Peyer's patch (tissue), 4 donors: Measurements from ENCODE around the gene AGAP3. TPM values are rescaled to one million over a fixed set of nuclear protein-coding genes. Genes with fewer than 3 reads are reported as not detected.
A peak's percentile ranks its signal among the peaks of the same experiment; 100 is the strongest.

Experiments
- DNase-seq, 3 donors: peaks; one replicate each; pipeline ENCODE4 v3.0.0-alpha.2; 2017 to 2019
- H3K27ac ChIP-seq, 4 donors: fragments of 200-600 bp; sonication (generic); one replicate each; pipeline ENCODE4 v1.5.1; 2016 to 2019
- H3K27me3 ChIP-seq, 2 donors: fragments of 200-600 bp; sonication (generic); one replicate each; pipeline ENCODE4 v1.5.1; 2019
- H3K36me3 ChIP-seq, 3 donors: fragments of 200-600 bp; sonication (generic); one replicate each; pipeline ENCODE4 v1.5.1; 2016 to 2019
- H3K4me1 ChIP-seq, 4 donors: fragments of 200-600 bp; sonication (generic); one replicate each; pipeline ENCODE4 v1.5.1; 2016 to 2019
- H3K4me3 ChIP-seq, 4 donors: fragments of 200-600 bp; sonication (generic); 1 replicate in 3 of 4; 2 replicates in 1 of 4; pipeline ENCODE4 v1.5.1; 2016 to 2019; ENCODE audit warnings: mild to moderate bottlenecking in 1 of 4
- H3K9me3 ChIP-seq, 4 donors: fragments of 200-600 bp; sonication (generic); one replicate each; pipeline ENCODE4 v1.5.1; 2016 to 2019; ENCODE audit warnings: mild to moderate bottlenecking in 1 of 4
- POLR2A ChIP-seq, 2 donors: fragments of 450-650 bp; IDR thresholded peaks; one replicate each; pipeline ENCODE4 v1.5.1; 2017; ENCODE audit warnings: antibody characterized with exemption in 2 of 2, mild to moderate bottlenecking in 2 of 2, moderate library complexity in 2 of 2
- total RNA-seq, 4 donors: library from RNA; depleted of rRNA; stranded (reverse); fragments of >200 nt; gene quantifications; one replicate each; pipeline ENCODE4 v1.1.0, GENCODE V29; 2016
- TF ChIP-seq, protein P1 (sequence below), 6 experiments: fragments of 450-650 bp in 4 of 6; fragments of 200-600 bp in 2 of 6; sonication (generic) in 1 of 6; IDR thresholded peaks; one replicate each; pipeline ENCODE4 v1.5.1; 2017 to 2019; ENCODE audit warnings: antibody characterized with exemption in 6 of 6, mild to moderate bottlenecking in 3 of 6, moderate library complexity in 1 of 6

Gene AGAP3
- total RNA-seq, 4 donors from 2014 or later: 91.6 to 123 (median 101) TPM

DNA sequence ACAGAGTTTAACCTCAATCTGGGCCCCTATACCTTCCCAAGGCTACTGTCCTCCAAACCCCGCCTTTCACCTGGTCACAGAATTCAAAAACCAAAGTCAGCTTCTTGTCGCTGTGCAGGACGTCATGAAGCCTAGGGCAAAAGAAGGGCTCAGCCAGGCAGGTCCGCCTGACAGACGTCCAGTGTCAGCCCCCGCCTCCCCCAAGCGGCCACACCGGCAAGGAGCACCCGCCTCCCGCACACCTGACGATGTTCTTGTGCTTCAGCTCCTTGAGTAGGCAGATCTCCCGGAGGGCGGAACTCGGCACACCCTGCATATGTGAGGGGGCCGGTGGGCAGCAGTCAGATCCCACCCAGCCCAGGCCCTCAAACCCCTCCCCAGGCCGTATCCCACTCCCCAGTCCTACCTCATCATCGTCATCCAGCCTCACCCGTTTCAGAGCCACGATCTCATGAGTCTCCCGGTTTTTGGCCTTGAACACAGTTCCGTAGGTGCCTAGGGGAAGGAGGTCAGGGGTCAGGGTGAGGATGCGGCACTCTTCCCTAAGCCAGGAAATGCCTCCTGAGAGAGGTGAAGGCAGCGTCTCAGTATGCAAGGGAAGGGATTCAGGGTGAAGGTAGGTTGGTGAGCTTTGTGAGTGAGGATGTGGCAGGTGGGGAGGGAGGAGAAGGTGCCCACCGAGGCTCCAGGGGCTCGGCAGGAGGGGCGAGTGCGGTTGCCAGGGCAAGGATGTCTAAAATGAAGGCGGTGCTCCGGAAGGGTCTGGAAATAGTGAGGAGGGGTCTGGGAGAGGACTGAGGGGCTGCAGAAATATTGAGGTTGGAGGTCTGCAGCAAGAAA, 29.4 kb upstream of the AGAP3 start:
- Histone ChIP-seq H3K36me3 (no peaks in the 10 kb centered on the region), H3K27me3 (no peaks in the 10 kb centered on the region), H3K9me3 (no peaks in the 10 kb centered on the region), H3K27ac (peak overlapping the region in 1 of 4 donors; percentile 92), H3K4me1 (peaks cover 4 to 36% (median 18%) of the 10 kb centered on the region in 4 donors), H3K4me3 (peak overlapping the region; percentile 61 to 87 (median 79))
- peak in 1 of 3 donors; percentile 30 for DNase-seq
- TF ChIP-seq POLR2A (IDR thresholded peaks at IDR 0.05): no peak
- TF ChIP-seq, protein P1, sequence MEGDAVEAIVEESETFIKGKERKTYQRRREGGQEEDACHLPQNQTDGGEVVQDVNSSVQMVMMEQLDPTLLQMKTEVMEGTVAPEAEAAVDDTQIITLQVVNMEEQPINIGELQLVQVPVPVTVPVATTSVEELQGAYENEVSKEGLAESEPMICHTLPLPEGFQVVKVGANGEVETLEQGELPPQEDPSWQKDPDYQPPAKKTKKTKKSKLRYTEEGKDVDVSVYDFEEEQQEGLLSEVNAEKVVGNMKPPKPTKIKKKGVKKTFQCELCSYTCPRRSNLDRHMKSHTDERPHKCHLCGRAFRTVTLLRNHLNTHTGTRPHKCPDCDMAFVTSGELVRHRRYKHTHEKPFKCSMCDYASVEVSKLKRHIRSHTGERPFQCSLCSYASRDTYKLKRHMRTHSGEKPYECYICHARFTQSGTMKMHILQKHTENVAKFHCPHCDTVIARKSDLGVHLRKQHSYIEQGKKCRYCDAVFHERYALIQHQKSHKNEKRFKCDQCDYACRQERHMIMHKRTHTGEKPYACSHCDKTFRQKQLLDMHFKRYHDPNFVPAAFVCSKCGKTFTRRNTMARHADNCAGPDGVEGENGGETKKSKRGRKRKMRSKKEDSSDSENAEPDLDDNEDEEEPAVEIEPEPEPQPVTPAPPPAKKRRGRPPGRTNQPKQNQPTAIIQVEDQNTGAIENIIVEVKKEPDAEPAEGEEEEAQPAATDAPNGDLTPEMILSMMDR (IDR thresholded peaks at IDR 0.05): peak in 2 of 6 experiments; percentile 15 to 24

DNA sequence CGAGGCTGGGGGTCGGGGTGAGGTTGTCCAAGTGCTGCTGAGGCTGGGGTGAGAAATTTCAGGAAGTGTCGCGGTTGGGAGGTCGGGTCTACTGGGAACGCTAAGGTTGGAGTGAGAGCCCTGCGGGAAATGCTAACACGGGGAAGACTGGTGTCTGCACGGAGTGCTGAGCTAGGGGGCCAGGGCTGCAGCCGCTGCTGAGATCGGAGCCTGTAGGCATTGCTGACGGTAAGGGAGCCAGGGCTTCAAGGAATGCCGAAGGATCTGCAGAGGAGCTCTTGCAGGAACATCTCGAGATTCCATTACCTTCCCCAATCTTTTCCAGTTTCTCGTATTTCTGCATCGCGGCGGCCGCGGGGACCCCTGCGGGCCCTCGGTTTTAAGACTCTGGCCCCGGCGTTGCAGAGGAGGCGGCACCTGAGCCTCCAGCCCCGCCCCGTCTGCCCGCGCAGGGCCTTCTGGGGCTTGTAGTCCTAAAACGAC, 28.7 kb upstream of the AGAP3 start, which contains the start of gene CDK5:
Gene CDK5, minus strand, starts transcription at position 392 of the 483 bp plus-strand sequence. Its CDS starts 49 bp downstream, at position 343.
- Histone ChIP-seq H3K27ac (peak within 1 kb of the TSS; percentile 91 to 96 (median 93)), H3K4me1 (peaks cover 4 to 42% (median 18%) of the 10 kb centered on the region in 4 donors), H3K9me3 (no peaks in the 10 kb centered on the region), H3K4me3 (peak within 1 kb of the TSS; percentile 61 to 87 (median 79)), H3K36me3 (no peaks in the 10 kb centered on the region), H3K27me3 (no peaks in the 10 kb centered on the region)
- DNase-seq: no peak
- no peak for TF ChIP-seq POLR2A (IDR thresholded peaks at IDR 0.05)
- TF ChIP-seq, protein P1 (IDR thresholded peaks at IDR 0.05): peak in 1 of 6 experiments; percentile 2

DNA sequence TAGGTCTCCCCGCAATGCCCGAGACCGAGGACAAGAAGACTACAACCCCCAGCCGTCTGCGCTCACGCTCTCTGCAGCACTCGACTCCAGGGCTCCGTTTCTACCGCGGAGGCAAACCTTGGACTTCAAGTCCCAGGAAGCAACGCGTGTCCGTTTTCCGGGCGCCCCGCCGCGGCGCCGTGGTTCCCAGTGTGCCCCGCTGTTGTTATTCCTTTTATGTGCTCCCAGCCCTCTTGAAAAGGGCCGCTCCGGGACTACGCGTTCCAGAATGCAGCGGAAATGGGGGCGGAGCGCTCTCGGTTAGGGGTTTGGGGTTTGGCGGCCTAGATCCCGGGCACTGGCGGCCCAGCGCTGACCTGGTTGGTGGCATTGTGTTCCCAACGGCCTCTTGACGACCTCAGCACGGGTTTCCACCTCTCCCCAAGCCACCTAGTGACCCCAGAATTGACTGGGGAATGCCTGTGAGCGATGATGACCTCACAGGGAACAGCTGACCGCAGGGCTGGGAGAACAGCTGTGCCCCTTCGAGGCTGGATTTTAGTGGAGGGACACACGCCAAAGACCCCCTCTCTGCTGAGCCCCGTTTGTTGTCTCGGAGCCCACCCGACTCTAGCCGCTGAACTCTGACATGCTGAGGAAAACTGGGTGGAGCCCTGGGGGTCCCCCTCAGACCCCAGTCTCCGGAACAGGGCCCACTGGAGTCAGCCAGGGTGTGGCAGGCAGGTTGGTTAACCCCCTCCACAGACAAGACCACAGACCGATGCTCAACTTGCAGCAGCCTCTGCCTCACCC, 28.1 kb upstream of the AGAP3 start:
- no peaks in the 10 kb centered on the region for H3K9me3 ChIP-seq
- no peaks in the 10 kb centered on the region for H3K27me3 ChIP-seq
- H3K4me3 ChIP-seq: peak overlapping the region; percentile 61 to 87 (median 79)
- TF ChIP-seq POLR2A (IDR thresholded peaks at IDR 0.05): peak; percentile 63 to 80
- TF ChIP-seq, protein P1 (IDR thresholded peaks at IDR 0.05): no peak
- no peaks in the 10 kb centered on the region for H3K36me3 ChIP-seq
- DNase-seq: peak; percentile 98 to 100 (median 98)
- peak overlapping the region; percentile 91 to 96 (median 93) for H3K27ac ChIP-seq
- peaks cover 4 to 44% (median 18%) of the 10 kb centered on the region in 4 donors for H3K4me1 ChIP-seq

DNA sequence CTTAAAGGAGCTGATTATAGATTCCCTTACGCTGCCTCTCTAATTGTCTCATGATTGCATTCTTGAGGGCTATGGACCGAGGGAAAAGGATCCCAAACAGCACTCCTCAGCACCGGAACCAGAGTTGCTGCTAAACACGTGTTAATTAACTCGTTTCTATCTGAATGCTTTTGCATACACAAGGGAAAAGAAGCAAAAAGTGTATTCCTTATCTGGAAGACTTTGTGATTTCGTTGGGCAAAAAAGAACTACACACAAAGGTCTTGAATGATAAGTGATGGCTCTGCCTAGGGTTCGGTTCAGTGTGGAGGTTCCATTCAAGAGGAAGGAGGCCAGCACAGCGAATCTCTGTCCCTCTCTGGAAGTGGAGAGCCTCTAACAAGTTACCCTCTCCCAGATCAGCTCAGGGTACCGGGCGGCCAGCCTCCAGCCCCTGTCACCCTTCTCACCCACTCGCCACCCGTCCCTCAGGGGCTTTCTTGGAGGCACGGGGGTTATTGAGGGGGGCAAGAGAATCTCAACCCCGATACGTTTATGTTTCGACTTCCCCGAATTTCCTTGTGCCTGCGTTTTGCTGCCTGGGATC, 27.4 kb upstream of the AGAP3 start:
- Histone ChIP-seq H3K36me3 (no peaks in the 10 kb centered on the region), H3K4me3 (peak overlapping the region; percentile 61 to 87 (median 79)), H3K27ac (peak overlapping the region; percentile 91 to 96 (median 93)), H3K9me3 (no peaks in the 10 kb centered on the region), H3K27me3 (no peaks in the 10 kb centered on the region), H3K4me1 (peaks cover 4 to 44% (median 18%) of the 10 kb centered on the region in 4 donors)
- DNase-seq: peak in 1 of 3 donors; percentile 58
- TF ChIP-seq POLR2A (IDR thresholded peaks at IDR 0.05): no peak
- TF ChIP-seq, protein P1 (IDR thresholded peaks at IDR 0.05): no peak
